Measurements from ENCODE around the gene NBR1.
"Not testable (repeated sequence)": the region's sequence is repeated elsewhere in the genome, so short reads cannot be mapped to it uniquely, and the experiment has no call there.

The NBR1 gene

GRCh38 chr17:43170766-43171585, at the start of gene NBR1:
NBR1 (plus strand) TSS chr17:43171214; CDS start chr17:43175800, 4,586 bp downstream.
- DNase-seq (ENCODE audit: low spot score): peak; percentile 88

GRCh38 chr17:43125133-43125966, 45.7 kb upstream of the NBR1 start, which contains the start of gene BRCA1:
BRCA1 (minus strand) TSS chr17:43125364; CDS start chr17:43124096, 1,268 bp downstream.
- peak; percentile 99 for DNase-seq (ENCODE audit: low spot score)

- DNase-seq (ENCODE audit: low spot score): peak; percentile 49
These were observed 44.8 kb upstream of the NBR1 start for GRCh38 chr17:43125967-43126910.

- no peak for DNase-seq (ENCODE audit: low spot score)
These were observed 44.1 kb upstream of the NBR1 start for GRCh38 chr17:43126911-43127290.

- DNase-seq (ENCODE audit: low spot score): not testable (repeated sequence)
These were observed 43.6 kb upstream of the NBR1 start for GRCh38 chr17:43127333-43127876.

GRCh38 chr17:43129671-43130010, 41.4 kb upstream of the NBR1 start:
- DNase-seq (ENCODE audit: low spot score): no peak

GRCh38 chr17:43132117-43132516, 38.9 kb upstream of the NBR1 start:
- no peak for DNase-seq (ENCODE audit: low spot score)

- not testable (repeated sequence) for DNase-seq (ENCODE audit: low spot score)
These were observed 37.6 kb upstream of the NBR1 start for GRCh38 chr17:43133439-43133838.

GRCh38 chr17:43134774-43135453, 36.1 kb upstream of the NBR1 start:
- DNase-seq (ENCODE audit: low spot score): peak; percentile 57

GRCh38 chr17:43135454-43135819, 35.6 kb upstream of the NBR1 start:
- no peak for DNase-seq (ENCODE audit: low spot score)

- DNase-seq (ENCODE audit: low spot score): not testable (repeated sequence)
These were observed 34.4 kb upstream of the NBR1 start for GRCh38 chr17:43136574-43136973.

- DNase-seq (ENCODE audit: low spot score): not testable (repeated sequence)
These were observed 32.5 kb upstream of the NBR1 start for GRCh38 chr17:43138531-43138930.

- DNase-seq (ENCODE audit: low spot score): no peak
These were observed 30.4 kb upstream of the NBR1 start for GRCh38 chr17:43140396-43141332.

- DNase-seq (ENCODE audit: low spot score): no peak
These were observed 28.9 kb upstream of the NBR1 start for GRCh38 chr17:43142153-43142552.

GRCh38 chr17:43143201-43143600, 27.8 kb upstream of the NBR1 start:
- DNase-seq (ENCODE audit: low spot score): no peak

- DNase-seq (ENCODE audit: low spot score): no peak
These were observed 24.4 kb upstream of the NBR1 start for GRCh38 chr17:43146649-43147048.

GRCh38 chr17:43151880-43152456, 19.0 kb upstream of the NBR1 start:
- no peak for DNase-seq (ENCODE audit: low spot score)

- DNase-seq (ENCODE audit: low spot score): not testable (repeated sequence)
These were observed 17.7 kb upstream of the NBR1 start for GRCh38 chr17:43153197-43153835.

GRCh38 chr17:43155666-43156065, 15.3 kb upstream of the NBR1 start:
- no peak for DNase-seq (ENCODE audit: low spot score)
